Kidney tubule cell (primary cell): Measurements from ENCODE around the gene RIC8A.
"Not testable (repeated sequence)": the region's sequence is repeated elsewhere in the genome, so short reads cannot be mapped to it uniquely, and the experiment has no call there.

ENCODE experiments used
- DNase-seq: peaks from one replicate; pipeline ENCODE4 v3.0.0-alpha.2; 2018; ENCODE audit warnings: low spot score

Gene RIC8A

GRCh38 chr11:218815-219593 is 11.5 kb downstream of the RIC8A start:
- no peak for DNase-seq

GRCh38 chr11:220641-221215 is 13.2 kb downstream of the RIC8A start:
- not testable (repeated sequence) for DNase-seq

GRCh38 chr11:221539-221938 is 14.0 kb downstream of the RIC8A start:
- no peak for DNase-seq

- no peak for DNase-seq
Measured at GRCh38 chr11:221998-222789, 14.7 kb downstream of the RIC8A start.

- DNase-seq = no peak
Measured at GRCh38 chr11:223026-223789, 15.7 kb downstream of the RIC8A start.

GRCh38 chr11:223884-224283 is 16.4 kb downstream of the RIC8A start:
- DNase-seq = no peak

- DNase-seq = no peak
Measured at GRCh38 chr11:224424-224823, 16.9 kb downstream of the RIC8A start.

GRCh38 chr11:225734-226453 is 18.4 kb downstream of the RIC8A start:
- DNase-seq = no peak

- DNase-seq = no peak
Measured at GRCh38 chr11:227824-228379, 20.4 kb downstream of the RIC8A start.

GRCh38 chr11:230431-230830 is 22.9 kb downstream of the RIC8A start:
- no peak for DNase-seq

GRCh38 chr11:232783-233565 is 25.5 kb downstream of the RIC8A start:
- DNase-seq = no peak

GRCh38 chr11:235180-235579 is 27.7 kb downstream of the RIC8A start:
- DNase-seq = no peak

- DNase-seq = no peak
Measured at GRCh38 chr11:235609-235996, 28.1 kb downstream of the RIC8A start.

GRCh38 chr11:235997-236773 is 28.7 kb downstream of the RIC8A start, which contains the start of gene SIRT3:
Gene SIRT3 (minus strand): TSS chr11:236342. CDS start chr11:236328, 14 bp downstream.
- peak; percentile 91 for DNase-seq

- DNase-seq = peak; percentile 81
Measured at GRCh38 chr11:236774-237767, 29.6 kb downstream of the RIC8A start, which contains the start of gene PSMD13. Gene PSMD13 (plus strand): TSS chr11:236976. CDS start chr11:237050, 74 bp downstream.

GRCh38 chr11:238346-238745 is 30.8 kb downstream of the RIC8A start:
- not testable (repeated sequence) for DNase-seq

GRCh38 chr11:240315-240714 is 32.8 kb downstream of the RIC8A start:
- DNase-seq = no peak

- DNase-seq = no peak
Measured at GRCh38 chr11:241634-242033, 34.1 kb downstream of the RIC8A start.
